Measurements from ENCODE around the gene YDJC.
"Not testable (repeated sequence)": the region's sequence is repeated elsewhere in the genome, so short reads cannot be mapped to it uniquely, and the experiment has no call there.

Gene YDJC

GRCh38 chr22:21582801-21583740 is 46.8 kb downstream of the YDJC start:
- in situ Hi-C loops (cut with MboI; ENCODE audit: low sequenced_read_pairs): no loop called here

GRCh38 chr22:21581009-21581713 is 48.7 kb downstream of the YDJC start:
- in situ Hi-C loops (cut with MboI; ENCODE audit: low sequenced_read_pairs): not testable (repeated sequence)

GRCh38 chr22:21580623-21581007 is 49.2 kb downstream of the YDJC start:
- in situ Hi-C loops (cut with MboI; ENCODE audit: low sequenced_read_pairs): not testable (repeated sequence)

GRCh38 chr22:21579474-21579851 is 50.4 kb downstream of the YDJC start:
- in situ Hi-C loops (cut with MboI; ENCODE audit: low sequenced_read_pairs): no loop called here
